ENCODE results near the gene CTIF. TPM values are rescaled to one million over a fixed set of nuclear protein-coding genes. Genes with fewer than 3 reads are reported as not detected.

Gene CTIF
- total and polyA plus RNA-seq, 7 experiments from 2014 or later: 1.3 to 11.2 (median 2.5) TPM; not detected in 2

DNA sequence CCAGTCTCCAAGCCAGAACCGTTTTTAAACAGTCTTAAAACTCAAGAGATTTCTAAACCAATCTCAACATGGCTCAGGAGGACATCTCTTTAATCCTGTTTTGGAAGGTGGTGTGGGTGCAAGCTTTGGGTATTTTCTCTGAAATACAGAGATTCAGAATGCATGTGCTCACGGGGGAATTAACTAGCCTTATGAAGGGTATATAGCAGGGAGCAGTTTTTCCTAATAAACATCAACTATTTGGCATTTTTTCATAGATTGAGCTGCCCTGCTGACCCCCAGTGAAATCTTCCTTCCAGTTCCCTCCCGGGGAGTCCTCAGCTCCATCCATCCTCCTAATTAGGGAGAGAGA lies 289.3 kb downstream of the CTIF start:
- no peak overlapping the region for H3K27ac ChIP-seq (ENCODE audit: low read depth, low read length)
- intact Hi-C loops (cut with micrococcal nuclease): no loop called here
- Mint-ChIP-seq H3K9me3 (peaks cover 0 to 5% (median 0%) of the 10 kb centered on the region in 11 donors), H3K36me3 (peaks cover 0 to 12% (median 0%) of the 10 kb centered on the region in 5 donors), H3K27ac (no peak overlapping the region), H3K4me3 (no peak overlapping the region), H3K4me1 (peaks cover 11 to 26% (median 20%) of the 10 kb centered on the region in 7 donors), H3K27me3 (peaks cover 0 to 2% (median 0%) of the 10 kb centered on the region in 5 donors)
- H3K36me3 ChIP-seq (ENCODE audit: control insufficient read depth in 2 of 3, insufficient read depth in 3 of 3, low read length in 3 of 3): no peaks in the 10 kb centered on the region
- no peak for DNase-seq
- no peaks in the 10 kb centered on the region for H3K9me3 ChIP-seq (ENCODE audit: control insufficient read depth in 2 of 3, low read length in 3 of 3)
- CTCF ChIA-PET: interaction anchor here (0.7 kb wide), 1 partner anchor 583 kb away, joined by 3 read pairs; no protein-coding TSS in a partner anchor
- no peaks in the 10 kb centered on the region for H3K27me3 ChIP-seq (ENCODE audit: control insufficient read depth in 2 of 2, insufficient read depth in 2 of 2, low read length in 2 of 2)
- no peak overlapping the region for H3K4me3 ChIP-seq (ENCODE audit: low read length)
- ATAC-seq: no peak
- POLR2A ChIA-PET: interaction anchor here (1.0 to 1.9 kb wide), 2 partner anchors 15 to 128 kb away, joined by 3 to 7 read pairs; no protein-coding TSS in a partner anchor
- peaks cover 10 to 35% of the 10 kb centered on the region in 2 donors for H3K4me1 ChIP-seq (ENCODE audit: control insufficient read depth in 2 of 2, insufficient read depth in 2 of 2, low read length in 2 of 2)

DNA sequence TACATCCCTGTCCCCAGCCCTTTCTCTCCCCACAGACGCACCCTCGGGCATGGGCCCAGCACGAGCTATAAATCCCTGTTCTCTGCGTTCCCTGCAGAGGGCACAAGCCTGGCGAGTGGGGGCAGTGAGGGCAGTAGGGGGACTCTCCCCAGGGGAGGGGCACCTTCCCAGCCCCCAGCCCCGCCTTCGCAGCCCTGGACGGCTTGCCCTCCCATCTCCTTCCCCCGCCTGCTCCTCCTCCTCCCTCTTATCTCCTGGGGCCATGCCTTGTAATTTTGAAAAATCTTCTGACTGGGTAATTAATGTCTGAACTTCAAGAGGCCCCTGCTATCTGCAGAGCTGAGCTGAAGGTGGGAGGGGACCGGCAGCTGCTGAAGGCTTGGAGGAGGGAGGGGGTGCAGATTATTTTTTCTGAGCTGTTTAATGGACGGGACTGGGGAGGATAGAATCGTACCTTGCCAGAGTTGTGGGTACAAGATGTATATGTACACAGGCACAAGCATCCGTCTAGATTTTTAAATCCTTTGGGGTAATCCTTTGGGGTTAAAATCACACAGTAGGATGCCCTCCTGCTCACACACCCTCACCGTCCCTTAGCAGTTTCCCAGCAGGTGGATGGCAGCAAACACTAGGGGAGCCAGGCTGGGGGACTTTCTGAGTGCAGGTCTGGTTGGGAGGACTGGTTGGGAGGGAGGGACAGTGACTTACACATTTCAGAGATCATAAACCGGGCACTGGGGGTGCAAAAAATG lies 290.0 kb downstream of the CTIF start:
- no peaks in the 10 kb centered on the region for H3K36me3 ChIP-seq (ENCODE audit: control insufficient read depth in 2 of 3, insufficient read depth in 3 of 3, low read length in 3 of 3)
- peaks cover 17 to 42% of the 10 kb centered on the region in 2 donors for H3K4me1 ChIP-seq (ENCODE audit: control insufficient read depth in 2 of 2, insufficient read depth in 2 of 2, low read length in 2 of 2)
- Mint-ChIP-seq H3K4me1 (peaks cover 18 to 33% (median 27%) of the 10 kb centered on the region in 7 donors), H3K4me3 (no peak overlapping the region), H3K27ac (peak overlapping the region in 1 of 9 donors; percentile 84), H3K27me3 (peaks cover 0 to 2% (median 0%) of the 10 kb centered on the region in 5 donors), H3K36me3 (peaks cover 0 to 6% (median 0%) of the 10 kb centered on the region in 5 donors), H3K9me3 (peaks cover 0 to 4% (median 0%) of the 10 kb centered on the region in 11 donors)
- H3K27me3 ChIP-seq (ENCODE audit: control insufficient read depth in 2 of 2, insufficient read depth in 2 of 2, low read length in 2 of 2): no peaks in the 10 kb centered on the region
- ChIA-PET POLR2A (interaction anchor here (1.0 to 1.9 kb wide), 2 partner anchors 15 to 127 kb away, joined by 3 to 7 read pairs; no protein-coding TSS in a partner anchor), CTCF (interaction anchor here (0.7 to 1.0 kb wide), 2 partner anchors 13 to 582 kb away, joined by 3 to 4 read pairs; no protein-coding TSS in a partner anchor)
- H3K4me3 ChIP-seq (ENCODE audit: low read length): no peak overlapping the region
- no peak overlapping the region for H3K27ac ChIP-seq (ENCODE audit: low read depth, low read length)
- H3K9me3 ChIP-seq (ENCODE audit: control insufficient read depth in 2 of 3, low read length in 3 of 3): no peaks in the 10 kb centered on the region
- intact Hi-C loops (cut with micrococcal nuclease): no loop called here
- DNase-seq: no peak
- no peak for ATAC-seq

DNA sequence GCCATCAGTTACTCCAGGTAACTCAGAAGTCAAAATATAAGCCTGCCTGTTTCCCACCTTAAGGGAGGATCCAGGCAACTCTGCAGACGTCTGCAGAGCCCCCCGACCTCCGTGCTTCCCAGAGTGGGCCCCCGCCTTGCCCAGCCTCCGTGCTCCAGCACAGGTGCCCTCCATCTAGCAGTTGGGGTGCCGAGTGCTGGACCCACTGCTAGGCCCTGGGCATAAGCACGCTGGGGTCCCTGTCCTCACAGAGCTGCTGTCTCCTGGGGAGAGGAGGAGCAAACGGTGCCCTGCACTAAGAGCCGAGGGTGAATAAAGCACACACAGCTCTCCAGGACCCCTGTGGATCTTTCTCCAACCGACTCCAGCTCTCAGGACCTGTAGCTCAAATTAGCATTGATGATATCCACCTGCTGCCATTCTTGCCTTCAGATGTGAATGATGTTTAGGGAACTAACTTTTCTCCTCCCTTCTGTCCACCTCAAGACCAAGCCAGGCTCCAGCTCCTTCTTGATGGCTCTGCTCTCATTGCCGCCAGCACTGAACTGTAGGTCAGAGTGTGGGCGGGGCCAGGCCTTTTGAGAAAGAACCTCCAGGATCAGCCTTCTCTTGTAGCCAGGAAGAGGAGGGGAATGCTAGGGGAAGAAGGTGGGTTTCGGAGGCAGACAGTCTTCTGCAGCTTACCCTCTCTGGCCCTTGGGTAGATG lies 290.8 kb downstream of the CTIF start:
- peaks cover 0 to 4% (median 0%) of the 10 kb centered on the region in 11 donors for H3K9me3 Mint-ChIP-seq
- no peak overlapping the region for H3K27ac ChIP-seq (ENCODE audit: low read depth, low read length)
- no peak overlapping the region for H3K4me3 Mint-ChIP-seq
- H3K9me3 ChIP-seq (ENCODE audit: control insufficient read depth in 2 of 3, low read length in 3 of 3): no peaks in the 10 kb centered on the region
- peaks cover 26 to 41% (median 34%) of the 10 kb centered on the region in 7 donors for H3K4me1 Mint-ChIP-seq
- peaks cover 23 to 49% of the 10 kb centered on the region in 2 donors for H3K4me1 ChIP-seq (ENCODE audit: control insufficient read depth in 2 of 2, insufficient read depth in 2 of 2, low read length in 2 of 2)
- H3K4me3 ChIP-seq (ENCODE audit: low read length): no peak overlapping the region
- no peaks in the 10 kb centered on the region for H3K27me3 ChIP-seq (ENCODE audit: control insufficient read depth in 2 of 2, insufficient read depth in 2 of 2, low read length in 2 of 2)
- ATAC-seq (no peak), DNase-seq (peak in 2 of 9 donors; percentile 4 to 16)
- H3K36me3 Mint-ChIP-seq: peaks cover 0 to 2% (median 0%) of the 10 kb centered on the region in 5 donors
- ChIA-PET CTCF (interaction anchor here (1.0 kb wide), 1 partner anchor 14 kb away, joined by 4 read pairs; no protein-coding TSS in a partner anchor), POLR2A (no interaction called here)
- intact Hi-C loops (cut with micrococcal nuclease): loop anchor here (5.0 kb wide), 3 partner anchors 38 to 83 kb away; no protein-coding TSS in a partner anchor
- H3K36me3 ChIP-seq (ENCODE audit: control insufficient read depth in 2 of 3, insufficient read depth in 3 of 3, low read length in 3 of 3): no peaks in the 10 kb centered on the region
- H3K27ac Mint-ChIP-seq: no peak overlapping the region
- peaks cover 0 to 2% (median 0%) of the 10 kb centered on the region in 5 donors for H3K27me3 Mint-ChIP-seq

DNA sequence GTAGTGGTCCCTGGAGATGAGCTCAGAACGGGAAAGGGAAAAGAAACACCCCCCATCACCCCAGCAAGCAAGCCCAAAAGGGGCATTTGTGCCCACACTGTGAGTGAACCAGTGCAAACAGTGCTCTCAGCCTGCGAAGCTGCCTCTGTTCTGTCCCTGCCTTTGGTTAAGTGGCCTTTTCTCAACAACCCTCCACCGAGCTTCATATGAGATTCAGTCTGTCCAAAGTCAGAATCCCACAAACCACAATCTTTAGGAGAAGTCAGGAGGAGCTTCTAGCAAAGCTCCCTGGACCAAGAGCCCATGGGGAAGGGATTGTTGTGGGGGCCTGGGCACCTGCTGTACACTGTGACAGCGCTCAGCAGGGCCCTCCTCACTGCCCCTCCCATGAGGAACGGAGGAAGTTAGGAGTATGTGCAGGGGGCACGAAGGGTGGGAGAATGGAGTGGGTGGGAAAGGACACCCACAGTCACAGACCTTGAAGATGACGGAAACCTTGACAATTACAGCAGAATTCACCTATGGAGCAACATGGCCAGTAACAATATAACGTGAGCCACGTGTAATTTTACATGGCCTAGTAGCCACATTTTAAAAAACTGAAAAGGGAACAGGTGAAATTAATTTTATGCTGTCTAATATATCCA lies 292.4 kb downstream of the CTIF start:
- Mint-ChIP-seq H3K4me1 (peaks cover 35 to 57% (median 44%) of the 10 kb centered on the region in 7 donors), H3K27ac (peak overlapping the region in 4 of 9 donors; percentile 5 to 51 (median 24)), H3K27me3 (peaks cover 0 to 2% (median 0%) of the 10 kb centered on the region in 5 donors), H3K36me3 (no peaks in the 10 kb centered on the region), H3K4me3 (peak overlapping the region in 1 of 10 donors; percentile 34), H3K9me3 (no peaks in the 10 kb centered on the region)
- no peak for ATAC-seq
- Histone ChIP-seq H3K36me3 (ENCODE audit: control insufficient read depth in 2 of 3, insufficient read depth in 3 of 3, low read length in 3 of 3) (no peaks in the 10 kb centered on the region), H3K27me3 (ENCODE audit: control insufficient read depth in 2 of 2, insufficient read depth in 2 of 2, low read length in 2 of 2) (no peaks in the 10 kb centered on the region), H3K9me3 (ENCODE audit: control insufficient read depth in 2 of 3, low read length in 3 of 3) (no peaks in the 10 kb centered on the region), H3K4me3 (ENCODE audit: low read length) (no peak overlapping the region), H3K27ac (ENCODE audit: low read depth, low read length) (no peak overlapping the region), H3K4me1 (ENCODE audit: control insufficient read depth in 2 of 2, insufficient read depth in 2 of 2, low read length in 2 of 2) (peaks cover 33 to 62% of the 10 kb centered on the region in 2 donors)
- intact Hi-C loops (cut with micrococcal nuclease): loop anchor here (5.0 kb wide), 3 partner anchors 36 to 81 kb away; no protein-coding TSS in a partner anchor
- DNase-seq: peak in 1 of 9 donors; percentile 19
- ChIA-PET POLR2A (interaction anchor here (2.1 kb wide), 1 partner anchor 13 kb away, joined by 8 read pairs; no protein-coding TSS in a partner anchor), CTCF (interaction anchor here (0.6 kb wide), 1 partner anchor 21 kb away, joined by 3 read pairs; no protein-coding TSS in a partner anchor)

DNA sequence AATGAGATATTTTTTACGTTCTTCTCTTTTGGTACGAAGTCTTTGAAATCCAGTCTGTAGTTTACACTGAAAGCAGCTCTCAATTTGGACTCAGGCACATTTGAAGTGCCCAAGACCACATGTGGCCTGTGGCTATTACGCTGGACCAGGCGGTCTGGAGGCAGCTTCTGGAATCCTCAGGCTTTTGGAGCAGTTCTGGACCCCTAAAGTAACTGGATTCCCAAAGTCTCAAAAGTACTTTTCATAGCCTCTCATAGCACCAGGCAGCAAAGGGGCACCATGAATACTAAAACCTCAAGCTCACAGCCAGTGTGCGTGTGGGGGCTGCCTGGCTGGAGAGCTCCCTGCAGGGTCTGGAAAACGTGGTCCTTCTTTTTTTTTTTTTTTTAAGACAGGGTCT lies 293.0 kb downstream of the CTIF start:
- intact Hi-C loops (cut with micrococcal nuclease): loop anchor here (5.0 kb wide), 3 partner anchors 35 to 80 kb away; no protein-coding TSS in a partner anchor

More for the DNA sequence above, 293.0 kb downstream of the CTIF start:
- Mint-ChIP-seq H3K27me3 (peaks cover 0 to 2% (median 0%) of the 10 kb centered on the region in 5 donors), H3K4me3 (no peak overlapping the region), H3K27ac (no peak overlapping the region), H3K9me3 (no peaks in the 10 kb centered on the region), H3K4me1 (peaks cover 35 to 62% (median 44%) of the 10 kb centered on the region in 7 donors), H3K36me3 (no peaks in the 10 kb centered on the region)
- DNase-seq (no peak), ATAC-seq (no peak)
- Histone ChIP-seq H3K27me3 (ENCODE audit: control insufficient read depth in 2 of 2, insufficient read depth in 2 of 2, low read length in 2 of 2) (no peaks in the 10 kb centered on the region), H3K36me3 (ENCODE audit: control insufficient read depth in 2 of 3, insufficient read depth in 3 of 3, low read length in 3 of 3) (no peaks in the 10 kb centered on the region), H3K9me3 (ENCODE audit: control insufficient read depth in 2 of 3, low read length in 3 of 3) (no peaks in the 10 kb centered on the region), H3K27ac (ENCODE audit: low read depth, low read length) (no peak overlapping the region), H3K4me3 (ENCODE audit: low read length) (no peak overlapping the region), H3K4me1 (ENCODE audit: control insufficient read depth in 2 of 2, insufficient read depth in 2 of 2, low read length in 2 of 2) (peaks cover 39 to 67% of the 10 kb centered on the region in 2 donors)
- ChIA-PET CTCF (no interaction called here), POLR2A (interaction anchor here (1.1 to 2.1 kb wide), 3 partner anchors 11 to 121 kb away, joined by 3 to 8 read pairs (median 3); no protein-coding TSS in a partner anchor)

Data from naive thymus-derived CD4-positive, alpha-beta T cell (primary cell).